Esophagus (tissue), 2 donors: ENCODE data around the gene DENND2A. TPM values are rescaled to one million over a fixed set of nuclear protein-coding genes. Genes with fewer than 3 reads are reported as not detected.

Experiments
- H3K27ac ChIP-seq, 2 donors: one replicate each; pipeline ENCODE4 v1.5.1; 2013; ENCODE audit warnings: low read depth in 2 of 2, mild to moderate bottlenecking in 2 of 2, inconsistent platforms in 1 of 2, low read length in 1 of 2, moderate library complexity in 1 of 2
- H3K27me3 ChIP-seq, 2 donors: one replicate each; pipeline ENCODE4 v1.6.1; 2013; ENCODE audit warnings: low read length in 2 of 2, control low read depth in 1 of 2, mild to moderate bottlenecking in 1 of 2; ENCODE audit not compliant: insufficient read depth in 2 of 2, control insufficient read depth in 1 of 2
- H3K36me3 ChIP-seq, 2 donors: one replicate each; pipeline ENCODE4 v1.6.1; 2013; ENCODE audit warnings: low read length in 1 of 2; ENCODE audit not compliant: control insufficient read depth in 2 of 2, insufficient read depth in 2 of 2
- H3K4me1 ChIP-seq, 2 donors: one replicate each; pipeline ENCODE4 v1.6.1; 2013; ENCODE audit warnings: low read length in 1 of 2; ENCODE audit not compliant: control insufficient read depth in 2 of 2, insufficient read depth in 2 of 2
- H3K4me3 ChIP-seq, 2 donors: one replicate each; pipeline ENCODE4 v1.5.1; 2013; ENCODE audit warnings: low read length in 2 of 2, mild to moderate bottlenecking in 2 of 2, low read depth in 1 of 2, moderate library complexity in 1 of 2
- H3K9me3 ChIP-seq, 2 donors: one replicate each; pipeline ENCODE4 v1.6.1; 2013; ENCODE audit warnings: mild to moderate bottlenecking in 2 of 2, low read depth in 1 of 2, low read length in 1 of 2, moderate library complexity in 1 of 2; ENCODE audit not compliant: control insufficient read depth in 2 of 2, insufficient read depth in 1 of 2
- WGBS, 2 donors: extraction: QIAGEN DNeasy Blood & Tissue Kit; methylation state at CpG; one replicate each; pipeline ENCODE4 v1.1.7; 2013; 5-methylcytosine and 5-hydroxymethylcytosine counted together
- polyA plus RNA-seq, 2 donors: library from polyadenylated mRNA; stranded (reverse); fragments of 200-250 nt; gene quantifications; one replicate each; pipeline ENCODE4 v1.2.3, GENCODE V29; 2013
- donor health status: healthy with polysubstance abuse.
- donor health status: Bipolar disorder and iron deficiency.

The DENND2A gene
- polyA plus RNA-seq, 2 donors, result 1.2 to 1.5 TPM

GRCh38 chr7:140611641-140612040 lies 29.0 kb downstream of the DENND2A start:
- Histone ChIP-seq H3K27me3 (no peaks in the 10 kb centered on the region), H3K9me3 (no peaks in the 10 kb centered on the region), H3K4me3 (no peak overlapping the region), H3K36me3 (no peaks in the 10 kb centered on the region), H3K27ac (no peak overlapping the region), H3K4me1 (no peaks in the 10 kb centered on the region)
- WGBS, 2 donors, result 90 to 92% methylated on average over 8 of the region's 8 CpGs

- Histone ChIP-seq H3K27me3 (no peaks in the 10 kb centered on the region), H3K36me3 (no peaks in the 10 kb centered on the region), H3K27ac (no peak overlapping the region), H3K4me3 (no peak overlapping the region), H3K9me3 (no peaks in the 10 kb centered on the region), H3K4me1 (no peaks in the 10 kb centered on the region)
- 79 to 83% methylated on average over 12 of the region's 12 CpGs for WGBS, 2 donors
Measured at GRCh38 chr7:140610204-140611165, 30.1 kb downstream of the DENND2A start.

GRCh38 chr7:140609646-140610045 lies 31.0 kb downstream of the DENND2A start:
- no peak overlapping the region for H3K4me3 ChIP-seq
- no peaks in the 10 kb centered on the region for H3K27me3 ChIP-seq
- H3K27ac ChIP-seq, result no peak overlapping the region
- no peaks in the 10 kb centered on the region for H3K9me3 ChIP-seq
- no peaks in the 10 kb centered on the region for H3K36me3 ChIP-seq
- H3K4me1 ChIP-seq, result no peaks in the 10 kb centered on the region
- WGBS, 2 donors, result 76 to 78% methylated on average over 2 of the region's 2 CpGs

GRCh38 chr7:140607441-140607989 lies 33.1 kb downstream of the DENND2A start:
- Histone ChIP-seq H3K36me3 (no peaks in the 10 kb centered on the region), H3K4me3 (no peak overlapping the region), H3K27ac (peak overlapping the region; percentile 14 to 50)

GRCh38 chr7:140605337-140605736 lies 35.3 kb downstream of the DENND2A start:
- H3K9me3 ChIP-seq, result no peaks in the 10 kb centered on the region

More at GRCh38 chr7:140607441-140607989, 33.1 kb downstream of the DENND2A start:
- H3K9me3 ChIP-seq, result no peaks in the 10 kb centered on the region
- 42 to 59% methylated on average over 7 of the region's 7 CpGs for WGBS, 2 donors
- no peaks in the 10 kb centered on the region for H3K4me1 ChIP-seq
- H3K27me3 ChIP-seq, result no peaks in the 10 kb centered on the region

GRCh38 chr7:140604760-140605159 lies 35.9 kb downstream of the DENND2A start:
- H3K27ac ChIP-seq, result peak overlapping the region in 1 of 2 donors; percentile 44
- no peaks in the 10 kb centered on the region for H3K9me3 ChIP-seq
- H3K4me1 ChIP-seq, result no peaks in the 10 kb centered on the region
- no peak overlapping the region for H3K4me3 ChIP-seq
- no peaks in the 10 kb centered on the region for H3K27me3 ChIP-seq
- 80% methylated on average over 4 of the region's 4 CpGs for WGBS, 2 donors
- no peaks in the 10 kb centered on the region for H3K36me3 ChIP-seq

More at GRCh38 chr7:140605337-140605736, 35.3 kb downstream of the DENND2A start:
- H3K36me3 ChIP-seq, result no peaks in the 10 kb centered on the region
- H3K4me1 ChIP-seq, result no peaks in the 10 kb centered on the region
- H3K27ac ChIP-seq, result peak overlapping the region in 1 of 2 donors; percentile 44
- H3K4me3 ChIP-seq, result no peak overlapping the region
- whole genome bisulfite sequencing, 2 donors, result 76 to 83% methylated on average over 5 of the region's 5 CpGs
- no peaks in the 10 kb centered on the region for H3K27me3 ChIP-seq

GRCh38 chr7:140604076-140604475 lies 36.5 kb downstream of the DENND2A start:
- Histone ChIP-seq H3K9me3 (no peaks in the 10 kb centered on the region), H3K4me1 (no peaks in the 10 kb centered on the region), H3K36me3 (no peaks in the 10 kb centered on the region), H3K27ac (no peak overlapping the region), H3K27me3 (no peaks in the 10 kb centered on the region), H3K4me3 (no peak overlapping the region)
- WGBS, 2 donors, result 80 to 89% methylated on average over 7 of the region's 7 CpGs

GRCh38 chr7:140601566-140602174 lies 38.9 kb downstream of the DENND2A start:
- WGBS, 2 donors, result 77 to 84% methylated on average over 21 of the region's 21 CpGs
- Histone ChIP-seq H3K36me3 (no peaks in the 10 kb centered on the region), H3K4me3 (no peak overlapping the region), H3K27ac (peak overlapping the region in 1 of 2 donors; percentile 23), H3K27me3 (no peaks in the 10 kb centered on the region), H3K4me1 (no peaks in the 10 kb centered on the region), H3K9me3 (no peaks in the 10 kb centered on the region)

GRCh38 chr7:140600341-140600740 lies 40.3 kb downstream of the DENND2A start:
- H3K27me3 ChIP-seq, result no peaks in the 10 kb centered on the region
- no peaks in the 10 kb centered on the region for H3K36me3 ChIP-seq
- WGBS, 2 donors, result 86 to 87% methylated on average over 3 of the region's 3 CpGs
- no peak overlapping the region for H3K27ac ChIP-seq
- no peaks in the 10 kb centered on the region for H3K4me1 ChIP-seq
- H3K4me3 ChIP-seq, result no peak overlapping the region
- H3K9me3 ChIP-seq, result no peaks in the 10 kb centered on the region
